Sigmoid colon (tissue), 7 donors: Measurements from ENCODE around the gene HOXB5. TPM values are rescaled to one million over a fixed set of nuclear protein-coding genes. Genes with fewer than 3 reads are reported as not detected.
A peak's percentile ranks its signal among the peaks of the same experiment; 100 is the strongest.

Experiments used
- DNase-seq: peaks from one replicate; pipeline ENCODE4 v3.0.0-alpha.2; 2019
- H3K27ac ChIP-seq, 4 donors: fragments of 200-600 bp; sonication (generic); one replicate each; pipeline ENCODE4 v1.5.1; 2016 to 2019; ENCODE audit warnings: mild to moderate bottlenecking in 1 of 4
- H3K27me3 ChIP-seq, 3 donors: fragments of 200-600 bp; sonication (generic); one replicate each; pipeline ENCODE4 v1.5.1; 2019; ENCODE audit warnings: mild to moderate bottlenecking in 1 of 3
- H3K36me3 ChIP-seq, 4 donors: fragments of 200-600 bp; sonication (generic); one replicate each; pipeline ENCODE4 v1.5.1; 2016 to 2019
- H3K4me1 ChIP-seq, 4 donors: fragments of 200-600 bp; sonication (generic); one replicate each; pipeline ENCODE4 v1.5.1; 2017 to 2019
- H3K4me3 ChIP-seq, 4 donors: fragments of 200-600 bp; sonication (generic); one replicate each; pipeline ENCODE4 v1.5.1; 2017 to 2019; ENCODE audit warnings: mild to moderate bottlenecking in 2 of 4, moderate library complexity in 1 of 4
- H3K9me3 ChIP-seq, 4 donors: fragments of 200-600 bp in 3 of 4; sonication (generic) in 3 of 4; one replicate each; pipeline versions ENCODE4 v1.5.1 to v1.6.1; 2013 to 2019
- CTCF ChIP-seq, 4 experiments: fragments of 450-650 bp in 3 of 4; fragments of 200-600 bp in 1 of 4; IDR thresholded peaks; one replicate each; pipeline ENCODE4 v1.5.1; 2016 to 2019; ENCODE audit warnings: antibody characterized with exemption in 4 of 4, mild to moderate bottlenecking in 3 of 4, moderate library complexity in 2 of 4
- EP300 ChIP-seq, 4 donors: sonication (generic); formaldehyde crosslinking; IDR thresholded peaks; one replicate each; pipeline ENCODE4 v1.6.1; 2017; ENCODE audit warnings: antibody characterized with exemption in 4 of 4
- POLR2A ChIP-seq, 2 donors: fragments of 450-650 bp; IDR thresholded peaks; one replicate each; pipeline ENCODE4 v1.6.1; 2016; ENCODE audit warnings: antibody characterized with exemption in 2 of 2, mild to moderate bottlenecking in 2 of 2, moderate library complexity in 2 of 2
- POLR2AphosphoS5 ChIP-seq, 4 donors: sonication (generic); formaldehyde crosslinking; IDR thresholded peaks; one replicate each; pipeline ENCODE4 v1.6.1; 2017; ENCODE audit warnings: antibody characterized with exemption in 4 of 4
- WGBS, 2 donors: extraction: QIAGEN DNeasy Blood & Tissue Kit; methylation state at CpG; one replicate each; pipeline ENCODE4 v1.1.7; 2013; 5-methylcytosine and 5-hydroxymethylcytosine counted together
- intact Hi-C: fragments of 100-400 bp; cut with DNase I; formaldehyde crosslinking; loops from one replicate; pipeline ENCODE4 v1.15.1; 2023
- polyA plus RNA-seq, 3 donors: library from polyadenylated mRNA; stranded (reverse); fragments of 200-250 nt; gene quantifications; one replicate each; pipeline ENCODE4 v1.2.3, GENCODE V29; 2013
- total RNA-seq, 4 donors: library from RNA; depleted of rRNA; stranded (reverse); fragments of >200 nt; gene quantifications; one replicate each; pipeline ENCODE4 v1.1.0, GENCODE V29; 2016
- donor health status: healthy with polysubstance abuse.
- donor health status: Bipolar disorder and iron deficiency.
- donor health status: healthy.

Gene HOXB5
- total and polyA plus RNA-seq, 7 donors = 1.5 to 13.9 (median 2.5) TPM

DNA sequence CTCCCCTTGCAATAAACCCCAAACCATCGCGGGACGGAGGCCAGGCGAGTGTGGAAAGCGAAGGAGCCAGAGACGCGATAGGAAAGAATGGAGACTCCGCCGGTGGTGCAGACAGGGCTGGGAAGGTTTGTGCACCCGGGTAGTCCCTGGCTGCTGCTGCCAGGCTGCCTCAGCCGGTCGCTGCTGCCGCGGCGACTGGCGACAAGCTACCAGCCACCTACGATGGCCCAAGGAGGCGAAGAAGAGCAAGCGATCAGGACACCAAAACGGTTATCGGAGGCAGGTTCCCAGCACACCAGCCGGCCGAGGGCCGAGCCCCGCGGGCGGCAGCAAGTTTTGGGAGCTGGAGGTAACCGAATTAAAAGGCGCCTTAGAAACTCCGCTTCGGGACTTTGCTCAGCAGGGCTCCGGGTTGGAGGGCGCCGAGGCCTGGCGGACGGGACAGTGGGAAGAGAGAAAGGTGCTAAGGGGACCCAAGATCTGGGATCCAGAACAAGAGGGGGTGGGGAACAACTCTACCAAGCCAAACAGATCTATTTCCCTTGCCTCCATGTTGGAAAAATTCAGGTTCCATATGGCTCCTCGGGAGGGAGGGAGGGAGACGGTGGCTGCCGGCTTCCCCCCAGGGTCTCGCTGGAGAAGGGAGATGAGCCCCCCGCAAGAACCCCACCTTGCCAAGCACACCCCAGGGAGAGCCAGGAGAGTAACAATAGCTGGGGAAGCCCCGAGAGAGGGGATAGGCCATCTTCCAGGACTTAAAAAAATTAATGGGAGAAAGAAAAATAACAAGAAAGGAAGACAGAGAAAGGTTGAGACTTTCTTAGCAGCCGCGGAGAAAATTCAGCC lies 38.9 kb downstream of the HOXB5 start:
- Histone ChIP-seq H3K4me3 (peak overlapping the region; percentile 41 to 52 (median 50)), H3K4me1 (peaks cover 0 to 98% (median 89%) of the 10 kb centered on the region in 4 donors), H3K9me3 (no peaks in the 10 kb centered on the region), H3K36me3 (peaks cover 0 to 10% (median 3%) of the 10 kb centered on the region in 4 donors), H3K27ac (peak overlapping the region; percentile 94 to 99 (median 96)), H3K27me3 (no peaks in the 10 kb centered on the region)
- intact Hi-C loops = no loop called here
- peak; percentile 71 for DNase-seq
- no peak for TF ChIP-seq POLR2AphosphoS5 (IDR thresholded peaks at IDR 0.05)
- no peak for TF ChIP-seq CTCF (IDR thresholded peaks at IDR 0.05)
- no peak for TF ChIP-seq EP300 (IDR thresholded peaks at IDR 0.05)
- TF ChIP-seq POLR2A (IDR thresholded peaks at IDR 0.05) = no peak
- 74 to 84% methylated on average over 44 of the region's 44 CpGs for WGBS, 2 donors

GRCh38 chr17:48553826-48554225 lies 39.8 kb downstream of the HOXB5 start:
- no peaks in the 10 kb centered on the region for H3K9me3 ChIP-seq
- peaks cover 0 to 98% (median 88%) of the 10 kb centered on the region in 4 donors for H3K4me1 ChIP-seq
- DNase-seq = no peak
- H3K36me3 ChIP-seq = peaks cover 0 to 10% (median 3%) of the 10 kb centered on the region in 4 donors
- TF ChIP-seq CTCF (IDR thresholded peaks at IDR 0.05) (no peak), EP300 (IDR thresholded peaks at IDR 0.05) (no peak)
- peak overlapping the region; percentile 41 to 52 (median 50) for H3K4me3 ChIP-seq
- intact Hi-C loops = no loop called here
- 75 to 89% methylated on average over 1 of the region's 1 CpG for WGBS, 2 donors
- no peaks in the 10 kb centered on the region for H3K27me3 ChIP-seq
- peak overlapping the region; percentile 94 to 99 (median 96) for H3K27ac ChIP-seq

DNA sequence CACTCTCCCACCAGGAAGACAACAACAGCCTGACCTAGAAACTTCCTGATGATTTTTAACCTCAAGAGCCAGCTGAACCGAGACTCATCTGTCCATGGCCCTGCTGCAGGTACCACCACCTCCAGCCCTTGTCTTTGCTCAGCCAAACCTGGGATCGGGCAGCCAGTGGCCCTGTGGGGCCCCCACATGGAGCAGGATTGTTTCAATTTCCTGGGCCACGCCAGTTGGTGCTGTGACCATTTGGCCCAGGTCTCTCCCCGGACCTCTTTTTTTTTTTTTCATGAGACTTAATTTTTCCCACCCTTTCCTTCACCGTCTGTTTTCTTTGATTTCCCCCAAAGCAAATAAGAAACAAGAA lies 40.4 kb downstream of the HOXB5 start:
- no peak for TF ChIP-seq CTCF (IDR thresholded peaks at IDR 0.05)
- TF ChIP-seq EP300 (IDR thresholded peaks at IDR 0.05) = no peak
- TF ChIP-seq POLR2AphosphoS5 (IDR thresholded peaks at IDR 0.05) = no peak
- no peak for TF ChIP-seq POLR2A (IDR thresholded peaks at IDR 0.05)
- peaks cover 0 to 10% (median 3%) of the 10 kb centered on the region in 4 donors for H3K36me3 ChIP-seq
- no peaks in the 10 kb centered on the region for H3K9me3 ChIP-seq
- no peaks in the 10 kb centered on the region for H3K27me3 ChIP-seq
- peak overlapping the region; percentile 7 to 49 (median 36) for H3K4me3 ChIP-seq
- intact Hi-C loops = no loop called here
- peak; percentile 68 for DNase-seq
- peaks cover 0 to 97% (median 88%) of the 10 kb centered on the region in 4 donors for H3K4me1 ChIP-seq
- H3K27ac ChIP-seq = peak overlapping the region; percentile 94 to 99 (median 96)
- WGBS, 2 donors = 79 to 85% methylated on average over 5 of the region's 5 CpGs

DNA sequence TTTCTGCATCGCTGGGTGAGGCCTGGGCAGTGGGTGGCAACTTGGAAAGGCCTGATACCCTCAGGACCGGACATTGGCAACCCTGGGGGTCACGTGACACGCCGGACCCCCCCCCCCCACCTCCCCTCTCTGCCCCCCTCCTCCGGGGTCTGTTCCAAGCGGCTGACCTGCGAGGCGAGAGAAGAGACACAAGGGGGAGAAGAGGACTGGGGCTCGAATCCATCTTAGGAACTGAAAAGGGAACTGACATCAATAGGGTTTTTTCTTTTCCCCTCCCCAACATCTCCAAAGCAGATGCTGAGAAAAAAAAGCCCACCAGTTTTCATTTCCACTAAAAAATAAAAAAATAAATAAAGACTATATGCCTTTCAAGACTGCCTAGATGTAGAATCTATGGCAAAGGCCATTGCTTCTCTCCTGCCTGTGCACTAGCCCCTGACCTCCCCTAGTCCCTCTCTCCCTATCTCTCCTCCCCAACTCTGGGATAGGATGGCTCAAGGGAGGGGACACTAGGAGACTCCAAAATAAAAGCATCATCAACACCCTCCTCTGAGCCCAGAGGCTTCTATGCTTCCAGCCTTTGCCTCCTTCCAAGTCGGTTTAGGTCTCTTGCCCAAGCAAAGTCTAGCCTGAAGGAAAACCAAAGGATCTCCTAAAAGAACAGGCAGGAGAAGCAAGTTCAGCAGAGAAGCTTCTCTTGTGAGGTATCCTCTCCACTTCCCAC lies 41.0 kb downstream of the HOXB5 start:
- peak overlapping the region; percentile 94 to 99 (median 96) for H3K27ac ChIP-seq
- peaks cover 0 to 96% (median 88%) of the 10 kb centered on the region in 4 donors for H3K4me1 ChIP-seq
- TF ChIP-seq POLR2A (IDR thresholded peaks at IDR 0.05) (peak; percentile 30 to 48), EP300 (IDR thresholded peaks at IDR 0.05) (no peak), POLR2AphosphoS5 (IDR thresholded peaks at IDR 0.05) (peak; percentile 60 to 78 (median 70)), CTCF (IDR thresholded peaks at IDR 0.05) (no peak)
- H3K4me3 ChIP-seq = peak overlapping the region; percentile 9 to 49 (median 36)
- no peaks in the 10 kb centered on the region for H3K9me3 ChIP-seq
- intact Hi-C loops = no loop called here
- H3K36me3 ChIP-seq = peaks cover 0 to 10% (median 3%) of the 10 kb centered on the region in 4 donors
- WGBS, 2 donors = 54 to 82% methylated on average over 11 of the region's 11 CpGs
- peak; percentile 81 for DNase-seq
- H3K27me3 ChIP-seq = no peaks in the 10 kb centered on the region
